ENCODE data around the gene TEX44.
A peak's percentile ranks its signal among the peaks of the same experiment; 100 is the strongest.

The TEX44 gene

DNA sequence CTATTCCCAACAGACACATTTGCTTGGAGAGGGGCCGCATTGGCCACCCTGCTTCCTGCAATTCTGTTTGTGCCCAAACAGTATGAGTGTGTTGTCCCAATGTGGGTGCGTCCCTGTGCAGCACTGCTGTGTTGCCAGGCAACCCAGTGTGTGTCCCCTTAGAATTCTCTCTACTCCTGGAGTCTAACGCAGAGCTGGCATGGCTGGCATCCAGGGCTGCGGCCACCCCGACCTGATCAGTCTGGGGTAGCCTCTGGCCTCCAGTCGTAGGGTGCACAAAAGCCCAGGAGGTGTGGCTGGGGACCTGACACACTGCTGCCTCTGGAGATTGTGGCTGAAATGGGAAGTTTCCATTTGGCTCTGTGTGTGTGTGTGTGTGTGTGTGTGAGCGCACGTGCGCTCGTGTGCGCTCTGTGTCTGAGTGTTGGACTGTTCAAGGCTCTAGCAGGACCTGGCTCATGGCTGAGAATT lies 48.0 kb downstream of the TEX44 start:
- no peak overlapping the region for H3K4me3 ChIP-seq (ENCODE audit: low read length)
- TF ChIP-seq, protein P1, sequence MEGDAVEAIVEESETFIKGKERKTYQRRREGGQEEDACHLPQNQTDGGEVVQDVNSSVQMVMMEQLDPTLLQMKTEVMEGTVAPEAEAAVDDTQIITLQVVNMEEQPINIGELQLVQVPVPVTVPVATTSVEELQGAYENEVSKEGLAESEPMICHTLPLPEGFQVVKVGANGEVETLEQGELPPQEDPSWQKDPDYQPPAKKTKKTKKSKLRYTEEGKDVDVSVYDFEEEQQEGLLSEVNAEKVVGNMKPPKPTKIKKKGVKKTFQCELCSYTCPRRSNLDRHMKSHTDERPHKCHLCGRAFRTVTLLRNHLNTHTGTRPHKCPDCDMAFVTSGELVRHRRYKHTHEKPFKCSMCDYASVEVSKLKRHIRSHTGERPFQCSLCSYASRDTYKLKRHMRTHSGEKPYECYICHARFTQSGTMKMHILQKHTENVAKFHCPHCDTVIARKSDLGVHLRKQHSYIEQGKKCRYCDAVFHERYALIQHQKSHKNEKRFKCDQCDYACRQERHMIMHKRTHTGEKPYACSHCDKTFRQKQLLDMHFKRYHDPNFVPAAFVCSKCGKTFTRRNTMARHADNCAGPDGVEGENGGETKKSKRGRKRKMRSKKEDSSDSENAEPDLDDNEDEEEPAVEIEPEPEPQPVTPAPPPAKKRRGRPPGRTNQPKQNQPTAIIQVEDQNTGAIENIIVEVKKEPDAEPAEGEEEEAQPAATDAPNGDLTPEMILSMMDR (conservative IDR thresholded peaks at IDR 0.05; ENCODE audit: low read length): no peak
- peak; percentile 52 for DNase-seq (ENCODE audit: low read depth)

DNA sequence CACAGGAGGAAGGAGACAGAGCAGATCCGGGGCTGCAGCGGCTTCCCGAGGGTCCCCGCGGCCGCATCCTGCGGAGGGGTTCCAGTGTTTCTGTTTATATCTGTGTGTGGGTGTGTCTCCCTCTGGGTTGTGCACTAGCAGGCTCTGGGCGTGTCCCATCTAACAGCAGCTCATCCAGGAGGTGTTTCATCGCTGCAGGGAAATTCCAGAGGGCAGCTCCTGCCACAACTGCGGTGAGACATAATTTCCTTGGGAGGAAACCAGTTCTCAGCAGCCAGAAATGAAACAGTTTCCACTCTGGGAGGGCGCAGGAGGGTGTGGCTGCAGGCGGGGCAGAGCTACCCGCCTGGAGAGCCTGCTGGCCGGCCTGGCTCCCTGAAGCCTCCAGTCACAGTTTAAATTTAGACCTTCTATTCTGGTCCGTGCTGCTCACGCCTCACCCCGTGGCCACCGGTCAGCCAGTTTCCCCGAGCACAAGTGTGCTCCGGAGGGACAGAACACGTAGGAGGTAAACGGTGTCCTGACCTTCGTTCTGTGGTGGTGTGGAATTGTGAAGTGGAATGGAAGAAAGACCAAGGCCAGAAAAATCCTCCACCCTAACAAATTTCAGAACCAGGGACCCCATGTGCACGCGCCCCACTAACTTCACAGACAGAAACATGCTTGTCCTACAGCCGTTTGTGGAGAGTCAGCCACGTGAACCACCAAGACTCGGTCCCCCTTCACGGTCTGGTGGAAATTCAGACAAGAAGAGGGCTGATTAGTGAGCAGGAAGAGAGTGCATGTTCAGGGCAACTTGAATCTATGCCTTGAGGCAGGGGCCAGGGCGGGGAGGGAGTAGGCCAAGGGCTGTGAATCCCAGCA lies 50.2 kb downstream of the TEX44 start:
- TF ChIP-seq, protein P1 (conservative IDR thresholded peaks at IDR 0.05; ENCODE audit: low read length): no peak
- peak; percentile 96 for DNase-seq (ENCODE audit: low read depth)
- peak overlapping the region; percentile 43 for H3K4me3 ChIP-seq (ENCODE audit: low read length)

DNA sequence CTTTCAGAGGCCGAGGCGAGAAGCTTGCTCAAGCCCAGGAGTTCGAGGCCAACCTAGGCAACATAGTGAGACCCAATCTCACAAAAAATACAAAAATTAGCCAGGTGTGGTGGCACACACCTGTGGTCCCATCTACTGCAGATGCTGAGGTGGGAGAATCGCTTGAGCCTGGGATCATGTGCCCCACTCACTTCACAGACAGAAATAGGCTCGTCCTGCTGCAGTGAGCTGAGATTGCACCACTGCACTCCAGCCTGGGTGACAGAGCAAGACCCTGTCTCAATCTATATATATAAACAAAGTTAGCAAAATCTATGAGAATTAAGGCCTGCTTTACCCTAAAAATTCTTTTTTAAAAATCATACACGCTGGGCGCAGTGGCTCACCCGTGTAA lies 50.8 kb downstream of the TEX44 start:
- DNase-seq (ENCODE audit: low read depth): no peak
- no peak overlapping the region for H3K4me3 ChIP-seq (ENCODE audit: low read length)
- TF ChIP-seq, protein P1 (conservative IDR thresholded peaks at IDR 0.05; ENCODE audit: low read length): no peak
